K562 (cell line): ENCODE data around the gene CDCA4. TPM values are rescaled to one million over a fixed set of nuclear protein-coding genes. Genes with fewer than 3 reads are reported as not detected.

Experiments
- ATAC-seq: fragments of 200-7000 bp; cut with Tn5 transposase; 3 replicates; pipeline ENCODE4 v1.9.1; 2020; ENCODE audit warnings: moderate library complexity
- BruUV-seq: library from RNA; stranded (reverse); fragments of 400-500 nt; replicated peaks from 2 replicates; lab custom pipeline; 2021; lab: Mats Ljungman, UMichigan
- CTCF ChIA-PET: fragments of 300-600 bp; formaldehyde crosslinking; extraction: SDS; loops from one replicate; lab custom pipeline; 2021; ENCODE audit warnings: low intra/inter-chr PET ratio; lab: Yijun Ruan, JAX
- POLR2A ChIA-PET: fragments of 300-600, 350-650 bp; sonication (Branson Sonifier 250); formaldehyde crosslinking; extraction: SDS; loops from one replicate; lab custom pipeline; 2021; ENCODE audit warnings: antibody characterized with exemption, inconsistent platforms; lab: Yijun Ruan, JAX
- DNase-seq, 4 experiments: peaks; one replicate each; pipeline versions ENCODE4 v3.0.0 to v3.0.0-alpha.2; 2011 to 2018; ENCODE audit warnings: low spot score in 3 of 4, mixed read lengths in 3 of 4; ENCODE audit errors: extremely low read depth in 1 of 4
- FAIRE-seq: peaks from 2 replicates; lab custom pipeline; 2011; peaks lifted over from hg19 to GRCh38; lab: Jason Lieb, UNC
- H2AFZ ChIP-seq: 2 replicates; pipeline ENCODE4 v1.6.0; 2011; ENCODE audit warnings: low read depth, low read length, control low read depth, inconsistent platforms
- H3K27ac ChIP-seq: fragments of 200-600 bp; 3 replicates; pipeline ENCODE4 v1.8.0; 2011; ENCODE audit warnings: low read depth, mild to moderate bottlenecking, control low read depth, inconsistent platforms, low read length, moderate library complexity, mixed read lengths; ENCODE audit errors: extremely low read depth
- H3K27me3 ChIP-seq, 2 experiments: fragments of 300-600 bp in 1 of 2; 2 replicates in 1 of 2; 3 replicates in 1 of 2; pipeline versions ENCODE4 v1.6.0 to v1.8.0; 2011; ENCODE audit warnings: inconsistent platforms in 2 of 2, low read length in 2 of 2, mild to moderate bottlenecking in 1 of 2, mixed read lengths in 1 of 2, moderate library complexity in 1 of 2; ENCODE audit not compliant: control insufficient read depth in 2 of 2, insufficient read depth in 2 of 2
- H3K36me3 ChIP-seq: fragments of 300-600 bp; 3 replicates; pipeline ENCODE4 v1.8.0; 2011; ENCODE audit warnings: mild to moderate bottlenecking, low read length, inconsistent platforms; ENCODE audit not compliant: control insufficient read depth, insufficient read depth
- H3K4me1 ChIP-seq, 2 experiments: fragments of 200-600 bp in 1 of 2; replicated peaks in 1 of 2; 2 replicates in 1 of 2; 3 replicates in 1 of 2; pipeline versions ENCODE4 v1.5.1 to v1.8.0; 2011; ENCODE audit warnings: inconsistent platforms in 2 of 2, low read length in 2 of 2, mild to moderate bottlenecking in 1 of 2, mixed read lengths in 1 of 2, moderate library complexity in 1 of 2; ENCODE audit not compliant: control insufficient read depth in 2 of 2, insufficient read depth in 2 of 2
- H3K4me2 ChIP-seq: 2 replicates; pipeline ENCODE4 v1.6.1; 2011; ENCODE audit warnings: low read length, control low read depth, inconsistent platforms, mixed read lengths; ENCODE audit not compliant: insufficient read depth
- H3K4me3 ChIP-seq: fragments of 200-600 bp; sonication (generic), shearing (Covaris generic); 2 replicates; pipeline ENCODE4 v1.5.1; 2016; ENCODE audit warnings: control low read depth, inconsistent platforms
- H3K79me2 ChIP-seq: fragments of 200-600 bp; 3 replicates; pipeline ENCODE4 v1.8.0; 2011; ENCODE audit warnings: low read length, inconsistent platforms; ENCODE audit not compliant: control insufficient read depth, insufficient read depth
- H3K9ac ChIP-seq, 2 experiments: 2 replicates each; pipeline versions ENCODE4 v1.6.0 to v1.6.1; 2011; ENCODE audit warnings: low read depth in 2 of 2, low read length in 2 of 2, control low read depth in 1 of 2, inconsistent platforms in 1 of 2, mild to moderate bottlenecking in 1 of 2, mixed read lengths in 1 of 2; ENCODE audit not compliant: insufficient read depth in 1 of 2
- H3K9me1 ChIP-seq: one replicate; pipeline ENCODE4 v1.6.0; 2011; ENCODE audit warnings: inconsistent platforms, mild to moderate bottlenecking, low read length, moderate library complexity; ENCODE audit not compliant: control insufficient read depth, insufficient read depth
- H3K9me3 ChIP-seq: replicated peaks from 2 replicates; pipeline ENCODE4 v1.5.1; 2011; ENCODE audit warnings: low read depth, low read length, inconsistent platforms; ENCODE audit not compliant: control insufficient read depth, insufficient read depth
- H4K20me1 ChIP-seq: replicated peaks from 2 replicates; pipeline ENCODE4 v1.6.1; 2011; ENCODE audit warnings: low read length, inconsistent platforms, mixed read lengths; ENCODE audit not compliant: control insufficient read depth, insufficient read depth
- CREM ChIP-seq: IDR thresholded peaks from 2 replicates; pipeline ENCODE4 v1.6.1; 2014; ENCODE audit warnings: antibody characterized with exemption, low read depth
- HDAC6 ChIP-seq: IDR thresholded peaks from 2 replicates; pipeline ENCODE4 v1.6.1; 2012; ENCODE audit warnings: low read depth, mild to moderate bottlenecking, control low read depth, inconsistent platforms, low read length, moderate library complexity
- HNRNPH1 ChIP-seq: fragments of 200-400 bp; formaldehyde crosslinking; optimal IDR thresholded peaks from 2 replicates; pipeline ENCODE3; 2017; ENCODE audit warnings: low read depth, mild to moderate bottlenecking, low read length, moderate library complexity
- KAT2B ChIP-seq: IDR thresholded peaks from one replicate; pipeline ENCODE4 v1.6.1; 2012; ENCODE audit warnings: low read depth, mild to moderate bottlenecking, control low read depth, inconsistent platforms, low read length, moderate library complexity
- TEAD1 ChIP-seq, 2 experiments: fragments of 450-650 bp in 1 of 2; sonication (generic) in 1 of 2; formaldehyde crosslinking; IDR thresholded peaks; 2 replicates each; pipeline versions ENCODE4 v1.4.0 to v1.8.0; 2020 to 2022; ENCODE audit warnings: mild to moderate bottlenecking in 2 of 2, missing genetic modification reagents in 1 of 2
- ZNF41 ChIP-seq: fragments of 250-450 bp; sonication (Bioruptor Pico); conservative IDR thresholded peaks from 2 replicates; pipeline ENCODE4 v1.4.0; 2020; ENCODE audit warnings: mild to moderate bottlenecking
- WGBS: fragments of 100-300 bp; shearing (Covaris generic); methylation state at CpG from one replicate; pipeline ENCODE4 v1.1.6; 2016; ENCODE audit warnings: low coverage, mixed read lengths; ENCODE audit not compliant: insufficient coverage; ENCODE audit errors: missing lambda C conversion rate; 5-methylcytosine and 5-hydroxymethylcytosine counted together
- in situ Hi-C: fragments of 300-500 bp; cut with MboI; formaldehyde crosslinking; loops from 4 replicates; pipeline ENCODE4 v1.15.0; 2018; ENCODE audit warnings: inconsistent platforms, mixed read lengths
- intact Hi-C: fragments of 100-400 bp; cut with micrococcal nuclease; formaldehyde crosslinking; loops from 2 replicates; pipeline ENCODE4 v1.14.2; 2022
- polyA plus RNA-seq, 8 experiments: library from polyadenylated mRNA; depleted of rRNA in 4 of 8; stranded (reverse) in 5 of 8; unstranded in 3 of 8; fragments of >200 nt; fragmentation: Nextera tagmentation in 2 of 8; fragmentation: Illumina TruSeq in 1 of 8; extraction: Ambion mirVana in 2 of 8; extraction: Trizol in 1 of 8; gene quantifications; 2 replicates each; pipeline versions ENCODE4 v1.2.1 to v1.2.3, GENCODE V29; 2011 to 2014; ENCODE audit warnings: inconsistent platforms in 1 of 8, missing spikeins in 1 of 8
- total RNA-seq, 7 experiments: library from RNA; depleted of rRNA in 6 of 7; stranded (reverse); fragments of >200 nt in 6 of 7; fragmentation: Illumina TruSeq in 2 of 7; extraction: Trizol in 2 of 7; gene quantifications; 2 replicates each; pipeline versions ENCODE4 v1.2.1 to v1.2.3, GENCODE V29; 2011 to 2021; ENCODE audit warnings: low replicate concordance in 1 of 7
- TF ChIP-seq, protein P1 (sequence below), 2 experiments: IDR thresholded peaks in 1 of 2; conservative IDR thresholded peaks in 1 of 2; 2 replicates each; pipeline ENCODE4 v1.6.1; 2016; ENCODE audit warnings: low read depth in 2 of 2, mild to moderate bottlenecking in 1 of 2, missing compliant biosample characterization in 1 of 2, missing genetic modification characterization in 1 of 2, moderate library complexity in 1 of 2
- TF ChIP-seq, protein P2 (sequence below): IDR thresholded peaks from 3 replicates; pipeline ENCODE4 v1.6.1; 2011; ENCODE audit warnings: borderline replicate concordance, mild to moderate bottlenecking; ENCODE audit not compliant: insufficient read length, insufficient read depth
- TF ChIP-seq, protein P3 (sequence below): fragments of 450-650 bp; formaldehyde crosslinking; IDR thresholded peaks from 2 replicates; pipeline ENCODE4 v1.4.0; 2020; ENCODE audit warnings: mild to moderate bottlenecking, moderate library complexity
- TF ChIP-seq, protein P4 (sequence below): fragments of 450-650 bp; formaldehyde crosslinking; IDR thresholded peaks from 2 replicates; pipeline ENCODE4 v1.4.0; 2020; ENCODE audit warnings: mild to moderate bottlenecking, moderate library complexity

Gene CDCA4
- total and polyA plus RNA-seq, 9 of the 15 experiments (the other 6 are each of a cell fraction or from before 2014, with no cell fraction given), result 6.6 to 44.2 (median 23.0) TPM

DNA sequence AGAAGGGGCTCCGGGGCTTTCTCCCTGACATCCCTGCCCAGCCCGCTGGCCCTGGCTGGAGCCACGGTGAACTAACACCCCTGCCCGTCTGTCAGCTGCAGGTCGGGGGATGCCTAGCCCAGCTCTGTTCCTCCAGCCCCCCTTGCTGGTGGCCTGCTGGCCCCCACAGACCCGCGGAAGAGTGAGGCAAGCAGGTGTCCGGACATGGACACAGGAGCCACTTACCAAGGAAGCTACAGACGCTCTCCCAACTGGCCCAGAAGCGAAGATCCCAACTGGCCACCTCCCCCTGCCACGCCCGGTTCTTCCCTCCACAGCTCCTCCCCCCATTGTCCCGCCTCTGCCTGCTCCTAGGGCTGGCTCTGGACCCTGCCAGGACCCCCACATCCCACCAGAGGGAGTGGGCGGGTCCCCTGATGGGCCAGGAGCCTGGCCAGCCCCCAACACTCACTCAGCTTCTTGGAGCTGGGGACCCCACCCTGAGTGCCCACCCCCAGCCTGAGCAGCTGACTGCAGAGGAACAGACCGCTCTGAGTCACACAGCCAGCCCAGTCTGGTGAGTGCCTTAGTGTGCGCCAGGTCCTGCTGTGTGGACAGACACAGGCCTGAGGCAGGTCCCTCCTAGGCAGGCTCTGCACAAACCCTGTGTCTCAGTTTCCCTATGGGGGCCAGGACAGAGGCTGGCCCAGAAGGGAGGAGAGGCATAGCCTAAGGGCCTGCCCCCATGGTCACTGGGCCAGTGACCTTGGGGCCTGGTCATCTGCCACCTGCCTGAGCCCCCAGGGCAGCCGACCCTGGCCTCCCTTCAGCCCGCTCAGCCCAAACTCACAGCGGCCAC, 50.4 kb downstream of the CDCA4 start:
- FAIRE-seq, result no peak
- intact Hi-C loops, result no loop called here
- TF ChIP-seq TEAD1 (CRISPR knock-in tag; IDR thresholded peaks at IDR 0.05), result no peak
- TF ChIP-seq KAT2B, result no peak
- TF ChIP-seq, protein P1, sequence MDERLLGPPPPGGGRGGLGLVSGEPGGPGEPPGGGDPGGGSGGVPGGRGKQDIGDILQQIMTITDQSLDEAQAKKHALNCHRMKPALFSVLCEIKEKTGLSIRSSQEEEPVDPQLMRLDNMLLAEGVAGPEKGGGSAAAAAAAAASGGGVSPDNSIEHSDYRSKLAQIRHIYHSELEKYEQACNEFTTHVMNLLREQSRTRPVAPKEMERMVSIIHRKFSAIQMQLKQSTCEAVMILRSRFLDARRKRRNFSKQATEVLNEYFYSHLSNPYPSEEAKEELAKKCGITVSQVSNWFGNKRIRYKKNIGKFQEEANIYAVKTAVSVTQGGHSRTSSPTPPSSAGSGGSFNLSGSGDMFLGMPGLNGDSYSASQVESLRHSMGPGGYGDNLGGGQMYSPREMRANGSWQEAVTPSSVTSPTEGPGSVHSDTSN (CRISPR knock-in tag; IDR thresholded peaks at IDR 0.05; ENCODE audit: low read depth), result no peak
- TF ChIP-seq, protein P1 (tag; conservative IDR thresholded peaks at IDR 0.05; ENCODE audit: low read depth), result no peak
- TF ChIP-seq, protein P2, sequence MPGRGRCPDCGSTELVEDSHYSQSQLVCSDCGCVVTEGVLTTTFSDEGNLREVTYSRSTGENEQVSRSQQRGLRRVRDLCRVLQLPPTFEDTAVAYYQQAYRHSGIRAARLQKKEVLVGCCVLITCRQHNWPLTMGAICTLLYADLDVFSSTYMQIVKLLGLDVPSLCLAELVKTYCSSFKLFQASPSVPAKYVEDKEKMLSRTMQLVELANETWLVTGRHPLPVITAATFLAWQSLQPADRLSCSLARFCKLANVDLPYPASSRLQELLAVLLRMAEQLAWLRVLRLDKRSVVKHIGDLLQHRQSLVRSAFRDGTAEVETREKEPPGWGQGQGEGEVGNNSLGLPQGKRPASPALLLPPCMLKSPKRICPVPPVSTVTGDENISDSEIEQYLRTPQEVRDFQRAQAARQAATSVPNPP, result no peak
- peak; percentile 66 for TF ChIP-seq CREM
- TF ChIP-seq HDAC6, result no peak
- TF ChIP-seq HNRNPH1, result no peak
- no peak for TF ChIP-seq ZNF41 (CRISPR knock-in tag)
- TF ChIP-seq, protein P3, sequence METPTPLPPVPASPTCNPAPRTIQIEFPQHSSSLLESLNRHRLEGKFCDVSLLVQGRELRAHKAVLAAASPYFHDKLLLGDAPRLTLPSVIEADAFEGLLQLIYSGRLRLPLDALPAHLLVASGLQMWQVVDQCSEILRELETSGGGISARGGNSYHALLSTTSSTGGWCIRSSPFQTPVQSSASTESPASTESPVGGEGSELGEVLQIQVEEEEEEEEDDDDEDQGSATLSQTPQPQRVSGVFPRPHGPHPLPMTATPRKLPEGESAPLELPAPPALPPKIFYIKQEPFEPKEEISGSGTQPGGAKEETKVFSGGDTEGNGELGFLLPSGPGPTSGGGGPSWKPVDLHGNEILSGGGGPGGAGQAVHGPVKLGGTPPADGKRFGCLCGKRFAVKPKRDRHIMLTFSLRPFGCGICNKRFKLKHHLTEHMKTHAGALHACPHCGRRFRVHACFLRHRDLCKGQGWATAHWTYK, result no peak
- TF ChIP-seq, protein P4, sequence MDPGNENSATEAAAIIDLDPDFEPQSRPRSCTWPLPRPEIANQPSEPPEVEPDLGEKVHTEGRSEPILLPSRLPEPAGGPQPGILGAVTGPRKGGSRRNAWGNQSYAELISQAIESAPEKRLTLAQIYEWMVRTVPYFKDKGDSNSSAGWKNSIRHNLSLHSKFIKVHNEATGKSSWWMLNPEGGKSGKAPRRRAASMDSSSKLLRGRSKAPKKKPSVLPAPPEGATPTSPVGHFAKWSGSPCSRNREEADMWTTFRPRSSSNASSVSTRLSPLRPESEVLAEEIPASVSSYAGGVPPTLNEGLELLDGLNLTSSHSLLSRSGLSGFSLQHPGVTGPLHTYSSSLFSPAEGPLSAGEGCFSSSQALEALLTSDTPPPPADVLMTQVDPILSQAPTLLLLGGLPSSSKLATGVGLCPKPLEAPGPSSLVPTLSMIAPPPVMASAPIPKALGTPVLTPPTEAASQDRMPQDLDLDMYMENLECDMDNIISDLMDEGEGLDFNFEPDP, result no peak

More for the DNA sequence above, 50.4 kb downstream of the CDCA4 start:
- Histone ChIP-seq H4K20me1 (peaks cover 8% of the 10 kb centered on the region; the same call in 1 of the 2 replicates), H3K4me2 (no peak overlapping the region; the same call in 1 of the 2 replicates), H3K9me1 (no peaks in the 10 kb centered on the region), H3K79me2 (no peaks in the 10 kb centered on the region), H3K27me3 (peaks cover 0 to 27% of the 10 kb centered on the region in 2 experiments; a peak in 1 of 5 replicates), H3K4me3 (no peak overlapping the region), H2AFZ (peak overlapping the region; percentile 39; the same call in 1 of the 2 replicates), H3K9me3 (no peaks in the 10 kb centered on the region), H3K4me1 (peaks cover 0 to 66% of the 10 kb centered on the region in 2 experiments; a peak in 3 of 5 replicates), H3K27ac (no peak overlapping the region), H3K9ac (peak overlapping the region in 1 of 2 experiments; percentile 64; a peak in 2 of 4 replicates), H3K36me3 (no peaks in the 10 kb centered on the region)
- peak in 3 of 4 experiments; percentile 34 to 39 (median 37) for DNase-seq
- ATAC-seq, result peak; percentile 71
- POLR2A ChIA-PET, result interaction anchor here (0.6 to 1.8 kb wide), 4 partner anchors 36 to 116 kb away, joined by 3 to 7 read pairs (median 4); no protein-coding TSS in a partner anchor
- no TSS peak for BruUV-seq
- CTCF ChIA-PET, result interaction anchor here (1.0 kb wide), 1 partner anchor 75 kb away, joined by 6 read pairs; no protein-coding TSS in a partner anchor
- WGBS, result 11% methylated on average over 14 of the region's 19 CpGs
- in situ Hi-C loops, result loop anchor here (5.0 kb wide), 1 partner anchor 77 kb away; no protein-coding TSS in a partner anchor
